Fibroblast of mammary gland (primary cell): ENCODE measurements around the gene STK10.

Experiments
- DNase-seq: peaks from one replicate; pipeline ENCODE4 v3.0.0-alpha.2; 2010; ENCODE audit warnings: low read depth
- H3K4me3 ChIP-seq: 2 replicates; pipeline ENCODE4 v1.5.1; 2011; ENCODE audit warnings: low read depth, mild to moderate bottlenecking, low read length, moderate library complexity; ENCODE audit not compliant: control insufficient read depth
- TF ChIP-seq, protein P1 (sequence below): conservative IDR thresholded peaks from 2 replicates; pipeline ENCODE4 v1.5.1; 2011; ENCODE audit warnings: low read depth, low read length, inconsistent platforms; ENCODE audit not compliant: control insufficient read depth, insufficient read depth

Gene STK10

DNA sequence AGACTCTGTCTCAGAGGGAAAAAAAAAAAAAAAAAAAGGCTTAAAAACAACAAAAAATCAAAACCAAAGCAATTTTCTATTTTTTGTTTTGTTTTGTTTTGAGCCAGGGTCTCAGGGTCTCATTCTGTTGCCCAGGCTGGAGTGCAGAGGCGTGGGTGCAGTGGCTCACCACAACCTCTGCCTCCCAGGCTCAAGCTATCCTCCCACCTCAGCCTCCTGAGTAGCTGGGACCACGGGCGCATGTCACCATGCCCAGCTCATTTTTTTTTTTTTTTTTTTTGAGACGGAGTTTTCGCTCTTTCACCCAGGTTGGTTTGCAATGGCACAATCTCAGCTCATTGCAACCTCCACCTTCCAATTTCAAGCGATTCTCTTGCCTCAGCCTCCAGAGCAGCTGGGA, 5.7 kb downstream of the STK10 start:
- TF ChIP-seq, protein P1, sequence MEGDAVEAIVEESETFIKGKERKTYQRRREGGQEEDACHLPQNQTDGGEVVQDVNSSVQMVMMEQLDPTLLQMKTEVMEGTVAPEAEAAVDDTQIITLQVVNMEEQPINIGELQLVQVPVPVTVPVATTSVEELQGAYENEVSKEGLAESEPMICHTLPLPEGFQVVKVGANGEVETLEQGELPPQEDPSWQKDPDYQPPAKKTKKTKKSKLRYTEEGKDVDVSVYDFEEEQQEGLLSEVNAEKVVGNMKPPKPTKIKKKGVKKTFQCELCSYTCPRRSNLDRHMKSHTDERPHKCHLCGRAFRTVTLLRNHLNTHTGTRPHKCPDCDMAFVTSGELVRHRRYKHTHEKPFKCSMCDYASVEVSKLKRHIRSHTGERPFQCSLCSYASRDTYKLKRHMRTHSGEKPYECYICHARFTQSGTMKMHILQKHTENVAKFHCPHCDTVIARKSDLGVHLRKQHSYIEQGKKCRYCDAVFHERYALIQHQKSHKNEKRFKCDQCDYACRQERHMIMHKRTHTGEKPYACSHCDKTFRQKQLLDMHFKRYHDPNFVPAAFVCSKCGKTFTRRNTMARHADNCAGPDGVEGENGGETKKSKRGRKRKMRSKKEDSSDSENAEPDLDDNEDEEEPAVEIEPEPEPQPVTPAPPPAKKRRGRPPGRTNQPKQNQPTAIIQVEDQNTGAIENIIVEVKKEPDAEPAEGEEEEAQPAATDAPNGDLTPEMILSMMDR, result no peak
- DNase-seq, result no peak
- no peak overlapping the region for H3K4me3 ChIP-seq

DNA sequence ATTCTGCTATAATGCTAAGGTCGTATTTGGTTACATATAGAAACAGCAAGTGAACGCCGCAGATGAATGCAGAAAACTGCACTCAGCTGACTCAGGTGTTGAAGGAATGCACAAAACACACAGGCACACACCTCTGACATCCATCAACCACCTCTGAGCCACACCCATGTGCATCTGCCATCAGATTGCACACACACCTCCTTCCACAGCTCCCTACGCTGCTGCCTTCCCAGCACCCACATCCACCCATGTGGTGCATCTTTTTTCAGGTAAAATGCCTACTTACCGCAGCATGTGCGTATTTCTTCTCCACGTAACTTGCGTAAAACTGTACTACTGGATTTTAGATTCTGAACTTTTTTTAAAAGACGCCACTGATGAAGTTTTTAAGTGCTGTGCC, 7.1 kb downstream of the STK10 start:
- no peak for DNase-seq
- no peak overlapping the region for H3K4me3 ChIP-seq
- TF ChIP-seq, protein P1, result no peak

DNA sequence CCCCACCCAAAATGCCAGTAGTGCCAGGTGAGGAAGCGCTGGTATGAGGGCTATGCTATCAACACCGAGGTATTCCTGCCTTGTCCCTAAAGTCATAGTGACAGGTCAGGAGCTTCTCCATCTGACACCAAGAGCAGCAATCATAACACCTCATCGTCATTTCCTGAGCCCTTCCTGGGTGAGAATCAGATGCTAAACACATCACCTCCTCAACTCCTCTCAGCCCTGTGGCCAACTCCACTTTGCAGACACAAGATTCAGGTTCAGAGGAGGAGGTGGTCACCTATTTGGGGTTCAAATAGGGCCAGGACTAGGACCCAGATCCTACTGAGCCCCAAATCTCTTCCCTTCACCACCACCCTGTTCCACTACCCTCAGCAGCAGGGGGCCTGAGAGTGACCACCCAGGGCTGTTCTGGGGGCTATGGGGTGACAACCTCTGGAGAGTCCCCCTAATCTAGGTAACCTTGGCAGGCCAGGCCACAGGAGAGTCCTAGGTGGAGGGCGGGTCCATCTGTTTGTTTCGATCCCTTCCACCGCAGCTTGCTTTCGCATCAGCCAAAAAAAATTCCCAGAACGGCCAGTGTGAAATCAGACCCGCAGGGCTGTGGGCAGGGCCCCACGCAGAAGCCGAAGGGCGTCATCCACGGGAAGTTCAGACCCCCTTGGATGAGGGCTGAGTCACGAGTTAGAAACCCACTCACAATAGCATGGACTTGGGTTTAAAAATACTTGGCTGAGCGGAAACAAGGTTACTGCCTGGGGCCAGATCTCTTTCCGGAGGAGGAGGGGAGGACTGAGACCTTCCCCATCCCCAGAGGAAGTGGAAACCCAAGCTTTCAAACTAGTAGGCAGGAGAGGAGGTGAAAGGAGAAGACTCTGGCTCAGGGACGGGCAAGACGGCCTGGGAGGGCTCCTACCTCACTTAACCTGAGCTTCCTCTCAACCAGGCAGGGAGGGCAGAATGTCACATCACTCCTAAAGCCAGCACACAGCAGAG, 8.7 kb downstream of the STK10 start:
- peak; percentile 30 for DNase-seq
- TF ChIP-seq, protein P1, result no peak
- H3K4me3 ChIP-seq, result no peak overlapping the region

DNA sequence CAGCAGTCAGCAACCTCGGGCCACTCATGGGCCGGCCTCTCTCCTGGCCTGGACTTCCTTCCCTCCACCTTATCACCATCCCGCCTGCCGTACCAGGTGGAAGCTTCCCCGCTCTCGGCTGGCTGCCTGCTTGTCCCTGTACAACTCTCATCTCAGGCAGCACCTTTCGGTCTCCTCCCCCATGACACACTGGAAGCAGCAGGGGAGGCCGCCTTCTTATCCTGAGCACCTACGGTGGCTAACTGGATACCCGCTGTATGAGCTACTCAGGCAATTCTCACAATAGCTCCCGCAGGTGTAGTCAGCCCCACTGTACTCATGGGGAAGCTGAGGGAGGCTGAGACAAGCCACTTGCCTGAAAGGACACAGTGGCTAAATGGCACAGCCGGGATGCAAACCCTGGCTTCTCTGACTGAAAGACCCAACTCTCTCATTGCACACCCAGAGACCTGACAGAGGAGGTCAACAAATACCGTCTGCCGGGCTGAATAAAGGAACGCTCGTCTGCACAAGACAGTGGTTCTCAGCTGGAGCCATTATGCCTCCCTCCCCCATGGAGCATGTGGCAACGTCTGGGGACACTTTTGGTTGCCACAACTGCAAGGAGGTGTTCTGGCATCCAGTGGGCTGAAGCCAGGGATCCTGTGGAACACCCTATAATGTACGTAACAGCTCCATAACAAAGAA, 9.6 kb downstream of the STK10 start:
- TF ChIP-seq, protein P1, result no peak
- DNase-seq, result no peak
- no peak overlapping the region for H3K4me3 ChIP-seq

DNA sequence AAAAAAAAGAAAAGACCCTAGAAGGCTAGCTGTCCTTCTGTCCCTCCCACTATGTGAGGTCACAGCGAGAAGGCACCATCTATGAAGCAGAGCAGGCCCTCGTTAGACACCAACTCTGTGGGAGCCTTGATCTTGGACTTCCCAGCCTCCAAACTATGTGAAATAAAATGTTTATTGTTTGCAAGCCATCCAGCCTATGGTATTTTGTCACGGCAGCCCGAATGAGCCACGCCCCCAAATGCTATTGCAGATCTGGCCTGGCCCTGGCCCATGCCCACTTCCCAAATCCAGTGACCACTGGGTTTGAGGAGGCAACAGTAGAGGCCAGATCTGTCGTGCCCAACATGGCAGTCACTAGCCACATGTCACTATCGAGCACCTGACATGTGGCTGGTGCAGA, 10.8 kb downstream of the STK10 start:
- no peak overlapping the region for H3K4me3 ChIP-seq
- no peak for DNase-seq
- TF ChIP-seq, protein P1, result no peak

DNA sequence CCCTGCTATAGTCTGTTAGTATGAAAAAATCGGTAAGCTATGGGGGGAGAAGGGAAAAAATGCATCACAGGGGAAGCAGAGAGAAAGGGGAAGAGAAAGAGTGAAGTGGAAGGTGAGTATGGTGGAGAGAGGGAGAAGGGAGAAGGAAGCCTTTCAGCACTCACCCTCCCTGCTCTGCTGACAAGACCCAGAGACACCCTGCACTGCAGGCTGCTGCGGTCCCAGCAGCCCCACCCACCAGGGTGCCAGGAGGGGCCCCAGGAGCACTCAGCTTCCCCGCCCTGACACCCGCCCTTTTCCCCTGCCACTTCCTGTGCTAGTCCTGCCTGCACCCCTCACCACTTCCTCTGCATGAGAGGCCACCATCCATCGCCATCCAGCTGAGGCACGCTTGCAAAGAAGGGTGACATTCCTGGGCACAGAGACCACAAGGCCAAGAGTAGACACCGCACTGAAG, 12.7 kb downstream of the STK10 start:
- no peak overlapping the region for H3K4me3 ChIP-seq
- DNase-seq, result no peak
- TF ChIP-seq, protein P1, result no peak
